DMS 273 (cell line): ENCODE data around the gene PHKA2.

ENCODE experiments used
- DNase-seq: peaks from one replicate; lab custom pipeline; 2025; ENCODE audit not compliant: unreplicated experiment; lab: John Stamatoyannopoulos, UW

PHKA2 gene

GRCh38 chrX:18935893-18936292 is 48.0 kb downstream of the PHKA2 start:
- DNase-seq, result no peak

DNA sequence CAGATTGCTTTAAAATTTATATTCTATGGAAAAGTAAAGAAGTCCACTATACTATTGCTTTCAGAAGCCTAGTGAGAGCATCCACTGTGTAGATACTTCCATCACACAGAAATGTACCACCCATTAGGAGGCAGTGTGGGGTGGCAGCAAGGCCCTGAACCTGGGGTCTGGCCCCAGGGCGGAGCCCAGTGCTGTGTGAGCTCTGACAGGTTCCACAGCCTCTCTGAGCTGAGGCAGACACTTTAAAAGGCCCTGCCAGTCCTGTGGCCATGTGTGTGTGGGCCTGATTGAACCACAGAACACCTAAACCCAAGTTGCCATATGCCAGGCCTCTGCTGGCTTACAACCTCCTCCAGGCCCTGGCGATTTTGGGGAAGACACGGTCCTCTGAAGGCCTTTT is 49.2 kb downstream of the PHKA2 start:
- no peak for DNase-seq

GRCh38 chrX:18933617-18934016 is 50.3 kb downstream of the PHKA2 start:
- DNase-seq, result no peak

DNA sequence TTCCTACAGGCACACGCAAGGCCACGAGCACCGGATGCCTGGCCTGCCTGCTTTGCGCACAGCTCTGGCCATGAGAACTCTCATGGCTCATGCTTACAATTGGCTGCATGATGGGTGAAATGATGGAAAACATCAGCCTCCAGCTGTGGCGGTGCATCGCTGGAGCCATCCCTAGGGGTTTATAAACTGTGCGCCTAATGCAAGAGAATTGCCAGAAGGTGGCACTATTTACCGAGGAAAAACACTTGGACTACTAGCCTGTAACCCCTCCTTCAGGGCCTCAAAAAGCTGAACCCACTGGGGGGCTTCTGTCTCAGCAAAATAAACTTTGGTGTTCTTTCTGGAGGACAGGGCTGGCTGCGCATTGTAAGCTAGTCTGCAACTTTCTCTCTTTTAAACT is 51.9 kb downstream of the PHKA2 start:
- DNase-seq, result peak; percentile 56

DNA sequence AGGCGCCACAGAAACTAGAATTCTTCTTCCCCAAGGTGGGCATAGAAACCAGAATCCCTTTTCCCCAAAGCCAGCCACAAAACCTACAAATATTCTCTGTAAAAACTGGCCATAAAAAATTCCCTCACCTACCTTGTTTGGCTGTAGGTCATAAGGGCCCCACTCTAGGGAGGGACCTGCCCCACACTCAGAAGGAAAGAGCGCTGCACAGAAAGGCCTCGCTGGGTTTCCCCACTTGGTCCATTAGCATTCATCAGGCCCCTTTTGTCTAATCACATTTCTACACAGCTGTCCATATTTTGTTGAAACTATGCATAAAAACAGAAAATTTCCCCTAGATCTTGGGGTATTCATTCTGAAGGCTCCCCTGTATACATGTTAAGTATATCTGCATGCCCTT is 54.1 kb downstream of the PHKA2 start:
- DNase-seq, result no peak

DNA sequence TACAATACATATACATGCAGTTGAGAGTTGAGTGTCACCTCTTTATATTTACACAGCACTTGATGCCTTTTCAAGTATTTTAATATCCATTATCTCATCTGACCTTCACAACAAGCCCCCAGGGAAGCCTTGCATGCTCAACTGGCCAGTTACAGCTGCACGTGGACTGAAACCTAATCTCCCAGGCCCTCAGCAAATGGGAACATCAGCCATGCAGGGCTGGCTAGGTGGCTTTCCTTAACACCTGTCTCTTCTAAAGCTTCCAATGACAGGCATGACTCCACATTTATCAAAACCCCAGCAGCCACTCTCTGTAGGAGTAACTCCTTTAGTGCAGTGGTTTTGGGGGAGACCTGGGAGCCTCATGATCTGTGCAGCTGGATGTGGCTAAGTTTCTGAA is 56.4 kb downstream of the PHKA2 start:
- DNase-seq, result no peak

GRCh38 chrX:18924507-18925088 is 59.3 kb downstream of the PHKA2 start:
- no peak for DNase-seq

DNA sequence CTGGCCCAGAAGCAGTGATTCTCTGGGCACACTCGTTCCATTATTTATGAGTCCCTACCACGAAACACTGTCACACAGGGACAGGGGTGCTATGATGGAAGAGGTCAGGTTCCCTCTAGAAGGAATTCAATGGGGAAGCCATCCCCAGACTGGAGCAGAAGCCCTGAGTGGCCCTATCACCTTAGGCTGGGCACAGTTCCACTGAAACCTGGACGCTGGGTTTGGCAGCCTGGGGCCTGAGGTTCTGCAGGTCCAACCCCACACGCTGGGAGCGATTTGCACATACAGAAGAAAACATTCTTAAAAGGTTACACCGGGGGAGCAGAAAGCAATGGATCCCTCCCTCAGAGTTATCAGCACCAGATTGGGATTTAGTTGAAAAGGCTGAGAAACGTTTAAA is 63.3 kb downstream of the PHKA2 start:
- no peak for DNase-seq

DNA sequence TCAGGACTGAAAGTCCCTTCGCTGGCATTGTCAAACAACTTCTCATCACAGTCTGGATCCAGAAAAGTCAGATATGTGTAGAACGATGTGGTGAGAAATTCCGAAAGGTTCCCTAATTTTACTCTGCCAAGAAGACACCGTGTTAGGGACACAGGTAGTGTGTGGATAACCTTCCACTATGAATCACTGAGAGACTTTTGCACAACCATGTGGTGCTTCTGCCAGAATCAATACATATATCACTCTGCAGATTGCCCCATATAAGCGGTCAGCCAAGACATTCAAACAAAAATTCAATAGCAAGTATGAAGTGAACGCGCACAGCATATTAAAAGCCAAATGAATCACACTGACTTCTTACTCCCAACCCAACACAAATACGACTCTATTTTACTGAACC is 63.8 kb downstream of the PHKA2 start:
- no peak for DNase-seq

- no peak for DNase-seq
Observed at GRCh38 chrX:18917831-18918230, 66.1 kb downstream of the PHKA2 start.

GRCh38 chrX:18906286-18906685 is 77.6 kb downstream of the PHKA2 start:
- no peak for DNase-seq

DNA sequence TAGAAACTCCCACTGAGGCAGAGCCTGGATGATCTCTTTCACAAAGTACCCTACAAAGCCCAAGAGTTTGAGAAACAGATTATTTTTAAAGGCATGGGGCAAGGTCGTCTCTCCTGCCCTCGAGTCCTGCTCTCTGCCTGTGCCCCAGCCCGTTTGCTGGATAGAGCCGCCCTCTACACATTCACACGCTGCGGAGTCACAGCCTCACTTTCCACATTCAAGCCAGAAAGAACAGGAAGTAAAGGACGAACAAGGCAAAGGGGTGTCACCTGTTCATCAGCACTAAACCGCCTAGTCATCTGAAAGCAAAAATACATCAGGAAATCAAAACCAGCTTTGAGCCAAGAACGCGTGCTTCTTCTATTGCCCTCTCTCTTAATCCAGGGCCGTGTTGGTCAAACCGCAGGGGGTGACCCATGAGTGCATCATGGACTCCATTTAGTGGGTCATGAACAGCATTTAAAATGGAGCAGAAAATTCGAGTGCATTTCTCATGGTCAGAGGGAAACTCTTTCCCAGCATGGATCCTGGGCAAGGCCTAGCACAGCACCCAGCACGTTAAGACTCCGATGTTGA is 83.4 kb downstream of the PHKA2 start:
- DNase-seq, result no peak

DNA sequence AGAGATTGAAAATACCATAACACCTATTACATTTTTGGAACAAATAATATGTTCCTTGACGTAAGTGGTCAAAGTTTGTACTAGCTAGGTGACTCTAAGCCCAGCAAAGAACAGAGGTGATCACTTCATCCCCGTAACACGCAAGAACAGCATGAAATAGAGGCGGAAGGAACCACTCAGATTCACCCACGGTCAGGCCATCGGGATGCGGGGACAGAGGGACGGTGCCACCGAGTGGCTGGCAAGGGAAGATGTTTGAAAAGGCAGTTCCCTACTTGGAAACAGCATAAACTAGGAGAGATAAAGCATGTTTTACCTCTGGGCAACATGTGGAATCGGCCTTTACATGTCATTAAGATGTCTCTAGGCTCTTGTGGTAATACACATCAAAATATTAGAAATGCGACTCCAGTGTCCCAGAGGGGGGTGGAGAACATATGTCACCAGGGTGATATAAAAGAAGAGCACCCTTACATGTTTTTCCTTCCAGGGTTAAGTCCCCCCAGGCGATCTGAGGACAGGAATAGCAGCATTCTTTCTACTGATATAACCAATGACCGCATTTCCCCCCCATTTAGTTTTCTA is 84.0 kb downstream of the PHKA2 start:
- DNase-seq, result peak; percentile 42

DNA sequence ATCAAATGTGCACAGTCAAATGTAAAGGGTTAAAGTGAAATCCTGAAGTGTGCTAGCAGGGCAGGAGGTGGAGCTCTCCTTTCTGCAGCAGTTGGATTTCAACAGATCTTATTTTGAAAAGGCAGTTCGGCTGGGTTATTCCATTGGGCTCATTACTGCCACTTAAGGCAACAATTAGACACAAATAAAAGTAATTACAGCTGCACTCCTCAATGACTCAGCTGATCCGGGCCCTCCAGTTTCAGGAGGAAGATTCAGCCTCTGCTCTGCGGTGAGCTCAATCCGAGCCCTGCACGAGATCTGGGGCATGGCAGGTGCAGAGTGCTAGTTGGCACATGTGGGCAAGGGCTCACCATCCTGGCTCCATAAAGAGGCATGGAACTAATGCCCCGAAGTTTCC is 85.4 kb downstream of the PHKA2 start:
- DNase-seq, result no peak

DNA sequence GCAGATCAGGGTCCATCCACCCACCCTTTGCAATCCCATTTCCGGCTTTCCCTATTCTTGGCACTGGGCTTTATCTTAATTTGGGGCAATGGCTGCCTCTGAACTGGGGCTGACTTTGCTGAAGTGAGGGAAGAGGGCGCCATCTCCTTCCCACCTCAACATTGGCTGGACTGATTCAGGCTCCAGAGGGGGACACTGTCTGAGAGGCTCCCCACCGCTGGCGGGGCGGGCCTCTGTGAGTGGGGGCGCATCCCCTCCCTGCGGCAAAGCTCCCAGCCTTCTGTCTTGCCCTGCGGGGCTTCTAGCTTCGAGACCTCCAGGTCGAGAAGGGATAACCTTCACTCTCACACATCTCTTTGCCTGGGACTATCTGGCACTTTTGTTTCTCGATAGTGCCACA is 85.8 kb downstream of the PHKA2 start:
- DNase-seq, result no peak

DNA sequence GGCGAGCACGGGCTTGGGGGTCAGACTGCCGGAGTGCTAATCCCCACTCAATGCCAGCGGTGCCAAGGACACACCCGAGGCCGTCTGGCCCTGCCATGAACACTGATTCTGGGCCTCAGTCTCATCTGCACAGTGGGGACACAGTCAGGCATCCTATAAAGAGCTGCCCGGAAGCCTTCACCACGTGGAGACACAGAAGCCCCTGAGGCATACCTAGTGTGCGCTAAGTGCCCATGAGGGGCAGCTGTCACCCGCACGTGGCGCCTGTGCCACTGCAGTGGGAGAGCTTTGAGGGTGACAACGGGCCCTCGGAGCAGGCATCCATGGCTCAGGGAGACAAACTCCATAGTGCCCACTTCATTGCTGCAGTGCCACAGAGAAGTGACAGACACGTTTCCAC is 86.3 kb downstream of the PHKA2 start:
- no peak for DNase-seq

GRCh38 chrX:18896680-18897544 is 87.0 kb downstream of the PHKA2 start:
- no peak for DNase-seq

DNA sequence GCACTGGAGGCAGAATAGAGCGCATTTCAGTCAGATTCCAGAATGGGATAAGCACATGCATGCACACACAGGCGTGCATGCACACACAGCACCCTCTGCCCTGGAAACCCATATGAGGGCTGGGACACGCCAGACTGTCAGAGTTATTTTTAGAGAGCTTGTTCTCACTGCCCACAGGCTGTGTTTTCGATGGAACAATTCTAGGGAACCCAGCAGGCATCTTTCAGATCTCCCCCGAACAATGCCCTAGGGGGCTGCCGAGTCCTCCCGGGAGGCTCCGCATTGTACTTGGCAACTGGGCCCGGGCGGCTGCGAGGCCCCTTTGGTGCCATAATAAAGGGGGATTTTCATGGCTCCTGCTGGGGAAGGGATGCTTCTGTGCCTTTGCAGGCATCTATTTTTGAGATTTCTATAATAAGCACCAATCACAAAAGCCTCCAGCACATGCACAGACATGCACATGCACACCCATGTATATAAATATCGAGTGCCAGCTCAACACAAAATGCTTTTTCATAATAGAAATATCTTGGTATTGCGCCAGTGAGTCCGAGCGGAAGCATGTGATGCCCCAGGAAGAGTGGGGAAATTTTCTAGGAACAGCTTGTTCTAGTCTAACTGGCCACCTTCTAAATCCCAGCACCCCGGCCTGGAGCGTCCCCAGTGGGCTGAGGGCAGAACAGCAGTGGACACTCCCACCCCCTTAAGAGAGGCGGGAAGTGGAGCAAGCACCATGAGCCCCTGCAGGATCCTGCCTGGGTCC is 88.5 kb downstream of the PHKA2 start:
- DNase-seq, result no peak

DNA sequence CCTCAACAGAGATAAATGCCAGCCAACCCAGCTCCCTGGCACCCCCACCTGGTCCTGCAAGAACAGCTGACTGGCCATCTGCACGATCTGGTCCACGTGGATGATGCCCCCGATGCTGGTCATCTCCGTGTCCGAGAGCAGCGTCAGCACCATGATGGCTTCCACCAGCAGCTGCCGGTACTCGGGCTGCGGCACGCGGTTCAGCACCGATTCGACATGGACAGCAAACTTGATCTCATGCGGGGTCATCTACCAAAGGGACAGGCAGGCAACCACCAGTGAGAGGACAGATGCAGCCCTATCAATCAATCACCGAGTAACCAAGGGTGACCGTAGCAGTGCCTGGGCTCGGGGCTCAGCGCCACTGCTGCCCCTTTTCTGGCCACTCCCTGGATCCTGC is 89.8 kb downstream of the PHKA2 start:
- DNase-seq, result no peak

DNA sequence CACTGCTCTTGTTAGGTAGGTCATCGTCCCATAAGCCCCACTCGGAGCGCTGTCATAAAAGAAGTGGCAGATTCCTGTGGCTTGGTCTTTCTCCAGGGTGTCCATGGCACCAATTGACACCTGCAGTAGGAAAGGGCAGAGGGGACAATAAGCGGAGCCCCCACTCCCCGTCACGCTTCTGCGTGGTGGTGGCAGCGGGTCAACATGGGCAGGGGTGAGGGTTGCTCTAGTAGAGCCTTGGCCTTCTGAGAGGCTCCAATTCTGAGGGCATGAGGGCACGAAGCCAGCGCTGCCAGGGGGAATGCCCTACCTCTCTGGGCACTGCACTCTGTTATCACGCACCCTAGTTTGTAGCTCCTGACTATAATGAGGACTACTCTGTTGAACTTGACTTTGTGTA is 90.4 kb downstream of the PHKA2 start:
- DNase-seq, result no peak

- peak; percentile 12 for DNase-seq
Observed at GRCh38 chrX:18892899-18893298, 91.0 kb downstream of the PHKA2 start.
